OCI-LY3 (cell line): ENCODE data around the gene CNNM2.

Source experiments
- H2AFZ ChIP-seq: fragments of 200-600, 300-600 bp; shearing (Covaris generic); 2 replicates; pipeline ENCODE4 v1.6.0; 2014; ENCODE audit warnings: antibody characterized with exemption, low read depth, low read length
- H3K27ac ChIP-seq: fragments of 200-600, 300-600 bp; sonication (generic); 2 replicates; pipeline ENCODE4 v1.5.1; 2014; ENCODE audit warnings: mild to moderate bottlenecking, low read length, moderate library complexity, mixed read lengths
- H3K27me3 ChIP-seq: fragments of 200-600, 300-600 bp; sonication (generic); 2 replicates; pipeline ENCODE4 v1.6.1; 2014; ENCODE audit warnings: low read depth, low read length, mixed read lengths
- H3K36me3 ChIP-seq: fragments of 200-600, 300-600 bp; sonication (generic); replicated peaks from 2 replicates; pipeline ENCODE3; 2014; ENCODE audit warnings: low read depth, low read length, mixed read lengths
- H3K4me1 ChIP-seq: fragments of 300-600, 200-600 bp; sonication (generic); 2 replicates; pipeline ENCODE4 v1.6.1; 2014; ENCODE audit warnings: low read length, mixed read lengths
- H3K4me2 ChIP-seq: fragments of 200-600, 300-600 bp; sonication (generic); 2 replicates; pipeline ENCODE4 v1.6.1; 2014; ENCODE audit warnings: low read length, mixed read lengths
- H3K4me3 ChIP-seq: fragments of 300-600, 200-600 bp; sonication (generic); 2 replicates; pipeline ENCODE4 v1.5.1; 2014; ENCODE audit warnings: antibody characterized with exemption, mild to moderate bottlenecking, low read length, moderate library complexity
- H3K79me2 ChIP-seq: fragments of 300-600, 200-600 bp; shearing (Covaris generic); 2 replicates; pipeline ENCODE4 v1.6.1; 2014; ENCODE audit warnings: mild to moderate bottlenecking, low read length, mixed read lengths
- H3K9ac ChIP-seq: fragments of 300-600, 200-600 bp; shearing (Covaris generic); 2 replicates; pipeline ENCODE4 v1.6.0; 2014; ENCODE audit warnings: mild to moderate bottlenecking, low read length, moderate library complexity
- H3K9me3 ChIP-seq: fragments of 200-600, 300-600 bp; shearing (Covaris generic); 2 replicates; pipeline ENCODE4 v1.6.1; 2014; ENCODE audit warnings: low read length, mixed read lengths; ENCODE audit not compliant: insufficient read depth
- H4K20me1 ChIP-seq: fragments of 200-600, 300-600 bp; sonication (generic); 2 replicates; pipeline ENCODE4 v1.6.1; 2016; ENCODE audit warnings: low read length, mixed read lengths; ENCODE audit not compliant: insufficient read depth
- EZH2phosphoT487 ChIP-seq: fragments of 200-600 bp; shearing (Covaris generic); IDR thresholded peaks from 2 replicates; pipeline ENCODE4 v1.6.1; 2018; ENCODE audit warnings: antibody characterized with exemption, mixed run types, low read depth
- TF ChIP-seq, protein P1 (sequence below): fragments of 200-600, 300-600 bp; sonication (generic); IDR thresholded peaks from 2 replicates; pipeline ENCODE4 v1.5.1; 2014; ENCODE audit warnings: antibody characterized with exemption, low read length, low read depth

Gene CNNM2

GRCh38 chr10:103114876-103115275, 196.8 kb downstream of the CNNM2 start:
- Histone ChIP-seq H3K27ac (no peak overlapping the region), H3K9ac (no peak overlapping the region), H4K20me1 (0 out of 2 replicates have a peak, but pooled peaks cover 3% of the 10 kb centered on the region), H3K9me3 (no peaks in the 10 kb centered on the region), H2AFZ (no peak overlapping the region), H3K27me3 (no peaks in the 10 kb centered on the region), H3K36me3 (no peaks in the 10 kb centered on the region), H3K4me1 (peaks cover 21% of the 10 kb centered on the region), H3K79me2 (no peaks in the 10 kb centered on the region), H3K4me2 (no peak overlapping the region), H3K4me3 (no peak overlapping the region)
- TF ChIP-seq EZH2phosphoT487, result no peak
- TF ChIP-seq, protein P1, sequence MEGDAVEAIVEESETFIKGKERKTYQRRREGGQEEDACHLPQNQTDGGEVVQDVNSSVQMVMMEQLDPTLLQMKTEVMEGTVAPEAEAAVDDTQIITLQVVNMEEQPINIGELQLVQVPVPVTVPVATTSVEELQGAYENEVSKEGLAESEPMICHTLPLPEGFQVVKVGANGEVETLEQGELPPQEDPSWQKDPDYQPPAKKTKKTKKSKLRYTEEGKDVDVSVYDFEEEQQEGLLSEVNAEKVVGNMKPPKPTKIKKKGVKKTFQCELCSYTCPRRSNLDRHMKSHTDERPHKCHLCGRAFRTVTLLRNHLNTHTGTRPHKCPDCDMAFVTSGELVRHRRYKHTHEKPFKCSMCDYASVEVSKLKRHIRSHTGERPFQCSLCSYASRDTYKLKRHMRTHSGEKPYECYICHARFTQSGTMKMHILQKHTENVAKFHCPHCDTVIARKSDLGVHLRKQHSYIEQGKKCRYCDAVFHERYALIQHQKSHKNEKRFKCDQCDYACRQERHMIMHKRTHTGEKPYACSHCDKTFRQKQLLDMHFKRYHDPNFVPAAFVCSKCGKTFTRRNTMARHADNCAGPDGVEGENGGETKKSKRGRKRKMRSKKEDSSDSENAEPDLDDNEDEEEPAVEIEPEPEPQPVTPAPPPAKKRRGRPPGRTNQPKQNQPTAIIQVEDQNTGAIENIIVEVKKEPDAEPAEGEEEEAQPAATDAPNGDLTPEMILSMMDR, result no peak

GRCh38 chr10:103117247-103117646, 199.2 kb downstream of the CNNM2 start:
- H4K20me1 ChIP-seq, result no peaks in the 10 kb centered on the region; the same call in 1 of the 2 replicates
- TF ChIP-seq, protein P1, result no peak
- TF ChIP-seq EZH2phosphoT487, result no peak
- peaks cover 8% of the 10 kb centered on the region for H3K4me1 ChIP-seq
- H3K9me3 ChIP-seq, result no peaks in the 10 kb centered on the region
- no peak overlapping the region for H3K27ac ChIP-seq
- H3K9ac ChIP-seq, result no peak overlapping the region
- no peaks in the 10 kb centered on the region for H3K79me2 ChIP-seq
- H2AFZ ChIP-seq, result no peak overlapping the region
- H3K36me3 ChIP-seq, result no peaks in the 10 kb centered on the region
- H3K27me3 ChIP-seq, result no peaks in the 10 kb centered on the region
- H3K4me3 ChIP-seq, result no peak overlapping the region
- no peak overlapping the region for H3K4me2 ChIP-seq

- Histone ChIP-seq H3K4me1 (peaks cover 7% of the 10 kb centered on the region), H3K27ac (no peak overlapping the region), H3K9me3 (no peaks in the 10 kb centered on the region), H3K27me3 (no peaks in the 10 kb centered on the region), H2AFZ (no peak overlapping the region), H3K79me2 (no peaks in the 10 kb centered on the region), H3K9ac (no peak overlapping the region), H3K4me2 (no peak overlapping the region), H3K36me3 (no peaks in the 10 kb centered on the region), H3K4me3 (no peak overlapping the region), H4K20me1 (peaks cover 8% of the 10 kb centered on the region; the same call in 1 of the 2 replicates)
- TF ChIP-seq, protein P1, result no peak
- no peak for TF ChIP-seq EZH2phosphoT487
Measured at GRCh38 chr10:103120546-103120945, 202.5 kb downstream of the CNNM2 start.

GRCh38 chr10:103120977-103121735, 203.1 kb downstream of the CNNM2 start:
- no peaks in the 10 kb centered on the region for H3K79me2 ChIP-seq

More at GRCh38 chr10:103120977-103121735, 203.1 kb downstream of the CNNM2 start:
- peaks cover 10% of the 10 kb centered on the region; the same call in 1 of the 2 replicates for H4K20me1 ChIP-seq
- no peak for TF ChIP-seq EZH2phosphoT487
- TF ChIP-seq, protein P1, result no peak
- no peak overlapping the region for H2AFZ ChIP-seq
- H3K4me2 ChIP-seq, result no peak overlapping the region
- no peaks in the 10 kb centered on the region for H3K36me3 ChIP-seq
- no peak overlapping the region for H3K27ac ChIP-seq
- no peak overlapping the region for H3K9ac ChIP-seq
- no peaks in the 10 kb centered on the region for H3K27me3 ChIP-seq
- H3K4me3 ChIP-seq, result no peak overlapping the region
- H3K9me3 ChIP-seq, result no peaks in the 10 kb centered on the region
- H3K4me1 ChIP-seq, result peaks cover 13% of the 10 kb centered on the region
